ENCODE results near the gene MZF1.
A peak's percentile ranks its signal among the peaks of the same experiment; 100 is the strongest.

MZF1 gene

DNA sequence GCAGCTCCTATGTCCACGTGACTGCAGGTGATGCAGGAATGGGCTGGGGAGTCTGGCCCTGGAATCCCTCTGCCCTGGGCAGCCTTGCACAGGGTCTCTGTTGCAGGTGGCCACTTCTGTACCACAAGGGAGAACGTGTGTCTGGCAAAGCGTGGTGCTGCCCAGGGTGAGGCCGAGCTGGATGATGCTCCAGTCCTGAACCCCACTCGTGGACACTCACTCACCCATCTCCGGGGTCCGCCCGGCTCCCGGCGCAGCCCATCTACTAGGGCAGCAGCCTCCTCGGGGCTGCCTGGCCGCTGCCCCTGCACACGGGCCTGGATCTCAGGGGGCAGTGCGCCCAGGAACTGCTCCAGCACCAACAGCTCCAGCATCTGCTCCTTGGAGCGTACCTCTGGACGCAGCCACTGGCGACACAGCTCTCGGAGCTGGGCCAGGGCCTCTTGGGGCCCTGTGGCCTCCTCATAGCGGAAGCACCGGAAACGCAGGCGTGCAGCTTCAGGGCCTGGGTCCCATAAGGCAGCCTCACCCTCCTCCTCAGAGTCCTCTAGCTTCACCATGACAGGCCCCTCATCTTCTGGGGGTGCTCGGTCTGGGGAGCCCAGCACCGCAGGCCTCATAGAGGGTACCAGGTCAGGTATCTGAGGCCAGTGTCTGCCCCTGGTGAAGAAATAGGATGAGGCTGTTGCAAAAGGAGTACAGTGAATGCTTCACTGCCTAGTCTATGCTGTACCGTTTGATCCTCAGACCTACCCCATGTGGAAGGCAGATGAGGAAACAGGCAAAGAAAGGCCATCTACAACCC is 2.2 kb downstream of the MZF1 start:
- DNase-seq (ENCODE audit: low read depth in 3 of 3, low spot score in 1 of 3): no peak

DNA sequence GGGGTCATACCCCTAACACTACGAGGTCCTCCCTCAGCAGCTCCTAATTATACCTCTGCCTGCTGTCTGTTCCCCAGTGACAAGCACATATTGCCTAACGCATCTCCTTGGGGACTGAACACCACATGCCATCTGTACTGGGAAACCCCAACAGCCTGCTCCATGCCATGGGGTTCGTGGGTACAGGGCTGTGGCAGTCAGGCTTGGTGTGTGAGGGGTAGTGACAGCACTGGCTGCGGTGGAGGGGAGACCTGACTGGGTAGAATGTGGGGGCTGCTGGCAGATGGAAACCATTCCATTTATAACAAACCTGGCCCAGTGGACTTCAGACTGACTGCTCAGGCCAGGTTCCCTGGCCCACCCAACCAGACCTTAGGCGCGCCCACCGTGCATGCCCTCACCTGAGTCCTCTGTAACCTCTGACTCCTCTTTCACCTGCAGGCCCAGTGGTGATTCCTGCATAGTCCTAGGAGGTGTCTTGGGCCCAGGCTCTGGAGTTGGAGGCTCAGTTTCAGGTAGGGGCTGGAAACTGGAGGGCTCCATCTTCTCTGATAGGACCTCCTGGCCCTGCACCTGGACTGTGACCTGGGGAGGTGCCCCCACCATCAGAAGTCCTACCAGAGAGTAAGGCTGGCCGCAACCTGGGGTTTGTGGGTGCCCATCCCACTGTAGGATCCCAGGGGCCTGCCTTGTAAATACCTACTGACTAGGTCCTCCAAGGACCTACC is 3.0 kb downstream of the MZF1 start:
- DNase-seq (ENCODE audit: low read depth in 3 of 3, low spot score in 1 of 3): no peak

GRCh38 chr19:58569191-58569942 is 3.8 kb downstream of the MZF1 start:
- no peak for DNase-seq (ENCODE audit: low read depth in 3 of 3, low spot score in 1 of 3)

- no peak for DNase-seq (ENCODE audit: low read depth in 3 of 3, low spot score in 1 of 3)
These were observed 4.5 kb downstream of the MZF1 start for GRCh38 chr19:58568453-58569130.

GRCh38 chr19:58566989-58567388 is 6.1 kb downstream of the MZF1 start:
- no peak for DNase-seq (ENCODE audit: low read depth in 3 of 3, low spot score in 1 of 3)

DNA sequence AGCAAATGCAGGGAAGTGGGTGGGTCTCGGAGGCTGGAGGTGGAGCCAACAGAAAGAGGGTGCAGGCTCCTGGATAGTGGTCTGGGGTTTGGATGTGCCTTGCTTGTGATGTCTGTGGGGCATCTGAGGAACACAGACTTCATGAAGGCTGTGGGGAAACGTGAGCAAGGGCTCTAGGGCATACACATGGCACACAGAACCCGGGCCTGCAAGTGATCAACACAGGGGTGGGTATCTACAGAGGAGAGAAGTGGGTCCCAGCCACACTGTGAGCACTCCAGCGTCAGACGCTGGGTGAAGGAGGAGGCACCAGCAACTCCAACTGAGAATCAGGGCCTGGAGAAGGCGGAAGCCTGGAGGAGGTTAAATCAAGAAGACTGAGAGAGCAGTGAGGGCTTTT is 9.3 kb downstream of the MZF1 start:
- DNase-seq (ENCODE audit: low read depth in 3 of 3, low spot score in 1 of 3): no peak

DNA sequence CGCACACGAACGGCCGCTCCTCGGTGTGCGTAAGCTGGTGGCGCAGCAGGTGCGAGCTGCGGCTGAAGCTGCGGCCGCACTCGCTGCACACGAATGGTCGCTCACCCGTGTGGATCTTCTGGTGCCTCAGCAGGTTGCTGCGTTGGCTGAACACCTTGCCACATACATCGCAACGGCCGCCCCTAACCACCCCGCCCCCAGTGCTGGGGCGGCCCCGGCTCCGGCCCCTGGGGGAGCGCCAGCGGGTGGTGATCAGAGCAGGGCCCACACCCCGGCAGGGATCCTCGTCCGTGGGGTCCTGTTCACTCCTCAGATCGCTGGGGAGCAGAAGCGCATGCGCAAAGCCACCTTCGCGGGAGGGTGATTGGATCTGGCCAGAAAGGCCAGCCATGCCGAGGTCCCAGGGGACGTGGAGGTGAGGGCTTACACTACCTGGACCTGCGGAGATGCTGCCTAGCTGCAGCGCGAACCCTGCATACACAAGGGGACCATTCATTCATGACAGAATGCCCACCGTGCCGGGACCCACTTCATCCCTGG is 10.0 kb downstream of the MZF1 start:
- no peak for DNase-seq (ENCODE audit: low read depth in 3 of 3, low spot score in 1 of 3)

DNA sequence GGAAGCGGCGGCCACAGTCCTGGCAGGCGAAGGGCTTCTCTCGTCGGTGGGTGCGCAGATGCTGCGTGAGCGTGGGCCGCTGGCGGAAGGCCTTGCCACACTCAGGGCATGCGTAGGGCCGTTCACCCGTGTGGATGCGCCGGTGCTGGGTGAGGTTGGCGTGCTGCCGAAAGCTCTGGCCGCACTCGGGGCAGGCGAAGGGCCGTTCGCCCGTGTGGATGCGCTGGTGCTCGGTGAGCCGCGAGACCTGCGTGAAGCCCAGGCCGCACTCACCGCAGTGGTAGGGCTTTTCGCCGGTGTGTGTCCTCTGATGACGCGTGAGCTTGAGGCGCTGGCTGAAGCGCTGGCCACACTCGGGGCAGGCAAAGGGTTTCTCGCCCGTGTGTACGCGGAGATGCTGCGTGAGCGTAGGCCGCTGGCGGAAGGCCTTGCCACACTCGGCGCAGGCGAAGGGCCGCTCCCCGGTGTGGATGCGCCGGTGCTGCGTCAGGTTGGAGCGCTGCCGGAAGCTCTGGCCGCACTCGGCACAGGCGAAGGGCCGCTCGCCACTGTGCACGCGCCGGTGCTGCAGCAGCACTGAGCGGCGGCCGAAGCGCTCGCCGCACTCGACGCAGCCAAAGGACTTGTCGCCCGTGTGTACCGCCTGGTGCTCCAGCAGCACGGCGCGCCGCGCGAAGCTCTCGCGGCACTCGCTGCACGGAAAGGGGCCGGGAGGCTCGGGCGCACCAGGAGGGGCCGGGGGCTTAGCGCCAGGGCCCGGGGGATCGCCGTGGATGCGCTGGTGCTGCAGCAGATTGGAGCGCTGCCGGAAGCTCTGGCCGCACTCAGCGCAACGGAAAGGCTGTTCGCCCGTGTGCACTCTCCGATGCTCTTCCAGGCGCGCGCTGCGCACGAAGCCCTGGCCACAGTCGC is 10.8 kb downstream of the MZF1 start:
- no peak for DNase-seq (ENCODE audit: low read depth in 3 of 3, low spot score in 1 of 3)

DNA sequence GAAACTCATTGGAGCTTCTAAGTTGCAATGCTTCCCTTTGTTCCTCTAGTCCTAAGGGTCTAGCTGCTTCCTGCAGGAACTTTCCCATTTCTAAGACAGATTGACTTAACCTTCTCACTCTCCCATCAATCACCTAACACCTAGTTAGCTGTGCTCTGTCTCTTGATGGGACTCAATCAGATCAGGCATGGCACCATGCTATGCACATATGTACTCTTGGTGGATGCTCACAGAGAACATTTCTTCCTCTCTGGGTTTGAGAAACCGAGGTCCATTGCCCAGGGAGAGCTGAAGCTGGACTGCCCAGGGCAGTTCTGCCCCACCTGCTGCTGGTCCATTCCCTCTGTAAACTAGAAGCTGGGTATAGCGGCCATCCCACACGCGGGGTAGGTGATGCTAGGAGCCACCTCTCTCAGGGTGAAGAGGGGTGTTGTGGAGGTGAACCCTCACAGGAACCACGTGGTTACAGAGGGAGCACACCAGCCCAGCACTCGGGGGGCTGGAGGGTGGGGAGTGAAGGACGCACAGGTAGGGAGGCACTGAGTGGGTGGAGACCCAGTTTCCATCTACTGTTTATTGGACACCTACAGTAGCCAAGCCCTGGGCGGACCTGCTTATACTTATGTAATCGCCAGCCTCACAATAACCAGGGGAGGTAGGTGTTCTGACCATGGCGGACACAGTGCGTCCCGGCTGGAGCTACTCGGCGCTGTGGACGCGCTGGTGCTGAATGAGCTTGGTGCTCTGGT is 11.6 kb downstream of the MZF1 start:
- no peak for DNase-seq (ENCODE audit: low read depth in 3 of 3, low spot score in 1 of 3)

DNA sequence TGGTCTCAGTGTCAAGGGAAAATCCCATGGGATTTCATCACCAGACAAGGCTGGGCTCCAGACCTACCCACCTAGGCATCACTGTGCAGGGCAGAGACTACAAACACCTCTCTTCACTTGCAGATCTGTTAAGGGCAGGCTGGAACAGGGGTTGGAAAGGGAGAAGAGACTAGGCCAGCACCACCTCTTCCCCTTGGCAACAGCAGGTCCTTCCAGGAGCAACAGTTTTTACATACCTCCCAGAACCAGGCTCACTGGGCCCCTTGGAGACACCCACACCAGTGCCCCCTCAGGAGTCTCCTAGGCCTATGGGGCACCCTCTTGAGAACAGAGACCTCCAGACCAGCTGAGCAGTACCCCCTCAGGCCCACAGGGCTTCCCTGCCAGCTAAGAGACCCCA is 12.2 kb downstream of the MZF1 start:
- DNase-seq (ENCODE audit: low read depth in 3 of 3, low spot score in 1 of 3): no peak

GRCh38 chr19:58560007-58560887 is 12.9 kb downstream of the MZF1 start:
- no peak for DNase-seq (ENCODE audit: low read depth in 3 of 3, low spot score in 1 of 3)

GRCh38 chr19:58559275-58560006 is 13.7 kb downstream of the MZF1 start:
- no peak for DNase-seq (ENCODE audit: low read depth in 3 of 3, low spot score in 1 of 3)

- peak; percentile 99 for DNase-seq (ENCODE audit: low read depth in 3 of 3, low spot score in 1 of 3)
These were observed 14.4 kb downstream of the MZF1 start for GRCh38 chr19:58558623-58559274.

DNA sequence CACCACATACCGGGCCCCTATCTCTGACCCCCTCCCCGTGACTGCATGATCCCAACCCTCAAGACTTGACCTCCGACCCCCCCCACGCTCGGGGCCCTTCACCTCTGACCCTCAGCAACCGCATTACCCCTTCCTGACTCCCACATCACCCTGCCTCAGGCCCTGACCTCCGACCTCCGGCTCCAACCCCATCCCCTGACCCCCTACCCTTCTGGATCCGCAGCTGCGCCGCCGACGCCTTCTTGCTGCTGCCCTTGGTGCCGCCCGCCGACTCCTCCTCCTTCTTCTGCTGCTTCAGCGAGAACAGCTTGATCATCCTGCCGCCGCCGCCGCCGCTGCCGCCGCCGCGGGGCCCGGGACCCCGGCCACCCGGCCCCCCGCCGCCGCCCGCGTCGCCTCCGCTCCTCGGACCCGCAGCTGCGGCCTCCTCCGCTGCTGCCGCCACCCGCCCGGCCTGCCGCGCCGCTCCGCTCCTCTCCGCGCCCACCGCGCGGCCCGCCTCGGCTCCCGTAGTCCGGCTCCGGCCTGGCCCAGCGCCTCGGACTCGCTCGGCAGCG is 15.0 kb downstream of the MZF1 start, which contains the start of gene UBE2M:
Gene UBE2M, minus strand, starts transcription at position 546 of the 557 bp plus-strand sequence. Its CDS starts 230 bp downstream, at position 316.
- no peak for DNase-seq (ENCODE audit: low read depth in 3 of 3, low spot score in 1 of 3)

GRCh38 chr19:58557221-58558065 is 15.7 kb downstream of the MZF1 start:
- no peak for DNase-seq (ENCODE audit: low read depth in 3 of 3, low spot score in 1 of 3)
